Thyroid gland (tissue), 4 donors: ENCODE measurements around the gene EMILIN3. TPM values are rescaled to one million over a fixed set of nuclear protein-coding genes. Genes with fewer than 3 reads are reported as not detected.

Experiments
- DNase-seq, 2 donors: peaks; one replicate each; pipeline ENCODE4 v3.0.0-alpha.2; 2019
- H3K27ac ChIP-seq, 3 donors: fragments of 200-600 bp; sonication (generic); 1 replicate in 2 of 3; 2 replicates in 1 of 3; pipeline ENCODE4 v1.5.1; 2016 to 2019; ENCODE audit warnings: mild to moderate bottlenecking in 1 of 3, moderate library complexity in 1 of 3
- H3K27me3 ChIP-seq: fragments of 200-600 bp; sonication (generic); one replicate; pipeline ENCODE4 v1.5.1; 2019
- H3K36me3 ChIP-seq, 2 donors: fragments of 200-600 bp; sonication (generic); one replicate each; pipeline ENCODE4 v1.5.1; 2016 to 2019
- H3K4me1 ChIP-seq, 2 donors: fragments of 200-600 bp; sonication (generic); one replicate each; pipeline ENCODE4 v1.5.1; 2017 to 2019
- H3K4me3 ChIP-seq, 3 donors: fragments of 200-600 bp; sonication (generic); replicated peaks in 1 of 3; 1 replicate in 2 of 3; 2 replicates in 1 of 3; pipeline ENCODE4 v1.5.1; 2016; ENCODE audit warnings: mild to moderate bottlenecking in 1 of 3
- H3K9me3 ChIP-seq: fragments of 200-600 bp; sonication (generic); one replicate; pipeline ENCODE4 v1.5.1; 2017
- POLR2A ChIP-seq, 2 donors: fragments of 450-650 bp; IDR thresholded peaks; one replicate each; pipeline ENCODE4 v1.6.1; 2017; ENCODE audit warnings: antibody characterized with exemption in 2 of 2, mild to moderate bottlenecking in 2 of 2, moderate library complexity in 1 of 2
- WGBS, 2 donors: methylation state at CpG; one replicate each; pipeline ENCODE4 v1.1.5; 2017; 5-methylcytosine and 5-hydroxymethylcytosine counted together
- intact Hi-C: fragments of 100-400 bp; cut with DNase I; formaldehyde crosslinking; loops from one replicate; pipeline ENCODE4 v1.15.1; 2023
- total RNA-seq, 4 donors: library from RNA; depleted of rRNA; stranded (reverse); fragments of >200 nt; gene quantifications; one replicate each; pipeline ENCODE4 v1.2.3, GENCODE V29; 2016
- TF ChIP-seq, protein P1 (sequence below), 6 experiments: fragments of 200-600 bp in 3 of 6; fragments of 450-650 bp in 3 of 6; sonication (generic) in 3 of 6; IDR thresholded peaks; one replicate each; pipeline ENCODE4 v1.5.1; 2016 to 2019; ENCODE audit warnings: antibody characterized with exemption in 6 of 6, mild to moderate bottlenecking in 2 of 6, inconsistent platforms in 1 of 6, moderate library complexity in 1 of 6

The EMILIN3 gene
- total RNA-seq, 4 donors from 2014 or later = 0.27 to 1.3 (median 0.61) TPM

DNA sequence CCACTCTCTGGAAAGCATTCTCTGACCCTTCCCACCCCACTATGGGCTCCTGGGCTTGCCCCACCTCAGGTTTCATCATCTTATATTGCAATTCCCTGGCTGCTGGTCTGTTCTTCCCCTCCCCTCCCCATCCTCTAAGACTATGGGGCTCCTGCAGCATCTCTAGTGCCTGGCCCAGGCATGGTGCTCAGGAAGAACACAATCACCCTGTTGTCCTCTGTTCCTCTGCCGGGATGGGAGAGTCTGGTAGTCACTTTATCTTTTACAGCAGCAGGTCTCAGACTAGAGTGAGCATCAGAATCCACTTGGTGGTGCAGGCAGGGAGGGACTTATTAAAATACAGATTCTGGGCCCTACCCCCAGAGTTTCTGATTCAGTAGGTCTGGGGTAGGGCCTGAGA, 31.0 kb downstream of the EMILIN3 start:
- Histone ChIP-seq H3K27me3 (no peaks in the 10 kb centered on the region), H3K9me3 (no peaks in the 10 kb centered on the region), H3K36me3 (no peaks in the 10 kb centered on the region), H3K27ac (peak overlapping the region in 1 of 3 donors; percentile 47), H3K4me3 (no peak overlapping the region), H3K4me1 (peaks cover 14 to 32% of the 10 kb centered on the region in 2 donors)
- DNase-seq = no peak
- WGBS, 2 donors = 43 to 100% methylated on average over 1 of the region's 1 CpG
- intact Hi-C loops = loop anchor here (10.0 kb wide), 1 partner anchor 191 kb away; no protein-coding TSS in a partner anchor
- no peak for TF ChIP-seq POLR2A (IDR thresholded peaks at IDR 0.05)
- TF ChIP-seq, protein P1, sequence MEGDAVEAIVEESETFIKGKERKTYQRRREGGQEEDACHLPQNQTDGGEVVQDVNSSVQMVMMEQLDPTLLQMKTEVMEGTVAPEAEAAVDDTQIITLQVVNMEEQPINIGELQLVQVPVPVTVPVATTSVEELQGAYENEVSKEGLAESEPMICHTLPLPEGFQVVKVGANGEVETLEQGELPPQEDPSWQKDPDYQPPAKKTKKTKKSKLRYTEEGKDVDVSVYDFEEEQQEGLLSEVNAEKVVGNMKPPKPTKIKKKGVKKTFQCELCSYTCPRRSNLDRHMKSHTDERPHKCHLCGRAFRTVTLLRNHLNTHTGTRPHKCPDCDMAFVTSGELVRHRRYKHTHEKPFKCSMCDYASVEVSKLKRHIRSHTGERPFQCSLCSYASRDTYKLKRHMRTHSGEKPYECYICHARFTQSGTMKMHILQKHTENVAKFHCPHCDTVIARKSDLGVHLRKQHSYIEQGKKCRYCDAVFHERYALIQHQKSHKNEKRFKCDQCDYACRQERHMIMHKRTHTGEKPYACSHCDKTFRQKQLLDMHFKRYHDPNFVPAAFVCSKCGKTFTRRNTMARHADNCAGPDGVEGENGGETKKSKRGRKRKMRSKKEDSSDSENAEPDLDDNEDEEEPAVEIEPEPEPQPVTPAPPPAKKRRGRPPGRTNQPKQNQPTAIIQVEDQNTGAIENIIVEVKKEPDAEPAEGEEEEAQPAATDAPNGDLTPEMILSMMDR (IDR thresholded peaks at IDR 0.05) = no peak

DNA sequence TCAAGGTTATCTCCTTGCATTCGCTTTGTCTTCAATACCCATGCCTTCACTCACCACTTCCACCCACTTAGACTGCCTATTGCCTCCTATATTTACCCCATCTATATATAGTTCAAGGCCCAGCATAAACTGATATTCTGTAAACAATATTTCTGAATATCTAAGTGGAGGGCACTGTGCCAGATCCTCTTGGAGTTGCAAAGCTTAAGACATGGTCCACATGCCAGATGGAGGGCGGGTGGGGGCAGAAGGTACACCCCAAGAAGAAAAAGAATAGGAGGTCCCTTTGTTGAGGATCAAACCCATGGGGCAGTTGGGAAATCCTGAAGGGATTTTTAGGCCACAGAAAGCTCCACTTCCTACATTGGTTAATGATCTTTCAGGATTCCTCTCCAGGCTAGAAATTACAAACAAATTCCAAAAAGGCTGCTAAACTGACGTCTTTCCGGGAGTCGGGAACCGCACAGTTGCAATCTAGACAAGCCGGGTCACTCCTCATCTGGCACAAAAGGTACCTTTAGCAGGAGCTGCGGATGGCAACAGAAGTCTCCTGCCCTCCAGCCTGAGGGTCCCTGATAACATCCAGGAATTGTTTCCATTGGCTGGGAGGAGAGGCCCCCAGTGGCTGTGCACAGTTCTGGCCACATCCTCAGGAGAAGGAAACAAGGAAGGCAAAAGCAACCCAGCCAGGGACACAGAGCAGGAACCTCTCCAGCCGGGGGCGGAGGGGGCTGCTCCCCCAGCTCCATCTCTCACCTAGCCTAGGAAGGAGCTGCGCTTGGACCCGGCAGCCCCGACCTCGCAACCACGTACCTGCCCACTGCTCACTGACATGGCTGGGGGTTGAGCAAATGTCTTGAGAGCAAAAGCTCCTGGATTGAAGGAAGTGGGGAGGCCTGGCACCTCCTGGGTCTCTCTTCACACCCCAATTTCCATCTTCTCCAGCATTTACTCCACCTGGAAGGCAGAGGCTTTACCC, 31.9 kb downstream of the EMILIN3 start:
- Histone ChIP-seq H3K27me3 (no peaks in the 10 kb centered on the region), H3K9me3 (no peaks in the 10 kb centered on the region), H3K4me3 (no peak overlapping the region), H3K27ac (peak overlapping the region; percentile 45 to 65 (median 47)), H3K4me1 (peaks cover 15 to 37% of the 10 kb centered on the region in 2 donors), H3K36me3 (no peaks in the 10 kb centered on the region)
- WGBS, 2 donors = 82 to 83% methylated on average over 11 to 15 of the region's 15 CpGs
- no peak for DNase-seq
- intact Hi-C loops = loop anchor here (10.0 kb wide), 1 partner anchor 190 kb away; no protein-coding TSS in a partner anchor
- TF ChIP-seq, protein P1 (IDR thresholded peaks at IDR 0.05) = no peak
- no peak for TF ChIP-seq POLR2A (IDR thresholded peaks at IDR 0.05)

DNA sequence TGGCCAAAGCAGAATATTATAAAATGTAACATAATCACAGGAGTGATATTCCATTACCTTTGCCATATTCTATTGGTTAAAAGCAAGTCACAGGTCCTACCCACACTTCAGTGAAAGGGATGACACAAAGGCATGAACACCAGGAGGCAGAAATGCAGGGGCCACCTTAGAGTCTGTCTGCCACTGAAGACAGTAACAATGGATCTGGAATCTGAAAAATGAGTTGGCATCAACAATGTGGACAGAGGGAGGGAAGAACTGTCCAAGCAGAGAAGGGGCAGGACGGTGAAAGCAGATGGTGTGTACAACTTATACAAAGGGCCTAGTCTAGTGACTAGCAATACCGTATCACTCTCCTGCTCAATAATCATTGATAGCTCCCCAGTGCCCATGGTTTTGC, 32.6 kb downstream of the EMILIN3 start:
- intact Hi-C loops = loop anchor here (10.0 kb wide), 1 partner anchor 189 kb away; no protein-coding TSS in a partner anchor
- DNase-seq = no peak
- H3K27me3 ChIP-seq = no peaks in the 10 kb centered on the region
- no peaks in the 10 kb centered on the region for H3K9me3 ChIP-seq
- H3K4me3 ChIP-seq = no peak overlapping the region
- 94 to 96% methylated on average over 2 of the region's 2 CpGs for WGBS, 2 donors
- H3K4me1 ChIP-seq = peaks cover 19 to 37% of the 10 kb centered on the region in 2 donors
- H3K36me3 ChIP-seq = no peaks in the 10 kb centered on the region
- peak overlapping the region in 1 of 3 donors; percentile 45 for H3K27ac ChIP-seq
- TF ChIP-seq, protein P1 (IDR thresholded peaks at IDR 0.05) = no peak
- TF ChIP-seq POLR2A (IDR thresholded peaks at IDR 0.05) = no peak

DNA sequence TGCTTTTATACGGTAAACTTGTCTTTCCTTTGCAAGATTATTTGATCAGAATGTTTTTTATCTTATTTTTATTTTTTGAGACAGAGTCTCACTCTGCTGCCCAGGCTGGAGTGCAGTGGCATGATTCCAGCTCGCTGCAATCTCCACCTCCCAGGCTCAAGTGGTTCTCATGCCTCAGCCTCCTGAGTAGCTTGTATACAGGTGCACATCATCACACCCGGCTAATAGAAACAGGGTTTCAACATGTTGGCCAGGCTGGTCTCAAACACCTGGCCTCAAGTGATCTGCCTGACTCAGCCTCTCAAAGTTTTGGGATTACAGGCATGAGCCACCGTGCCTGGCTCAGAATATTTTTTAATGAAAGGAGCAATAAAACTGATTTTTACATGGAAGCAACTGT, 34.9 kb downstream of the EMILIN3 start:
- H3K4me3 ChIP-seq = no peak overlapping the region
- intact Hi-C loops = loop anchor here (10.0 kb wide), 1 partner anchor 187 kb away; no protein-coding TSS in a partner anchor
- H3K27me3 ChIP-seq = no peaks in the 10 kb centered on the region
- no peaks in the 10 kb centered on the region for H3K36me3 ChIP-seq
- H3K4me1 ChIP-seq = peaks cover 11 to 30% of the 10 kb centered on the region in 2 donors
- H3K27ac ChIP-seq = no peak overlapping the region
- TF ChIP-seq POLR2A (IDR thresholded peaks at IDR 0.05) = no peak
- TF ChIP-seq, protein P1 (IDR thresholded peaks at IDR 0.05) = no peak
- peak; percentile 66 to 67 for DNase-seq
- WGBS, 2 donors = 59 to 68% methylated on average over 4 of the region's 4 CpGs
- H3K9me3 ChIP-seq = no peaks in the 10 kb centered on the region

DNA sequence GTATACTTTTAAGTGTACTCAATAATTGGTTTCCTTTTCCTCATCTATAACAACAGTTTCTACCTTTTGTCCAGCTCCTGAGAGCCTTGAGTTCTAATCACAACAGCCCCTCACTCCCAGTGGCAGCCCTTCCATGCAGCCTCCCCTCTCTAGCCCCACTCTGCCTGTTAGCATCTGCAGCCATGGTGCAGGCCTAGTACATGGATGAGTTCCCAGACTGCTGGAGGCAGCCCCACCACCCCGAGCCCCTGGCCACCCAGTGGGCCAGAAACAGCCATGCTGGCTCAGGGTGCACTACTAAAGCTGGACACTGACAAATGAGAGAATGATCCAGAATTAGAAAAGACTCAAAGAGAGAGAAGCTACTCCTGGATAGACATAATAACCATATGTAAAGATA, 35.7 kb downstream of the EMILIN3 start:
- Histone ChIP-seq H3K36me3 (no peaks in the 10 kb centered on the region), H3K27ac (no peak overlapping the region), H3K27me3 (no peaks in the 10 kb centered on the region), H3K4me3 (no peak overlapping the region), H3K4me1 (peaks cover 11 to 30% of the 10 kb centered on the region in 2 donors), H3K9me3 (no peaks in the 10 kb centered on the region)
- intact Hi-C loops = loop anchor here (10.0 kb wide), 1 partner anchor 186 kb away; no protein-coding TSS in a partner anchor
- TF ChIP-seq POLR2A (IDR thresholded peaks at IDR 0.05) = no peak
- TF ChIP-seq, protein P1 (IDR thresholded peaks at IDR 0.05) = no peak
- 95 to 100% methylated on average over 1 of the region's 1 CpG for WGBS, 2 donors
- no peak for DNase-seq
